Left forelimb (tissue), 1 donor: ENCODE results near the gene PPP2R2C.

Experiments used
- DNase-seq: peaks from one replicate; pipeline ENCODE4 v3.0.0-alpha.2; 2018; ENCODE audit warnings: low spot score

PPP2R2C gene

DNA sequence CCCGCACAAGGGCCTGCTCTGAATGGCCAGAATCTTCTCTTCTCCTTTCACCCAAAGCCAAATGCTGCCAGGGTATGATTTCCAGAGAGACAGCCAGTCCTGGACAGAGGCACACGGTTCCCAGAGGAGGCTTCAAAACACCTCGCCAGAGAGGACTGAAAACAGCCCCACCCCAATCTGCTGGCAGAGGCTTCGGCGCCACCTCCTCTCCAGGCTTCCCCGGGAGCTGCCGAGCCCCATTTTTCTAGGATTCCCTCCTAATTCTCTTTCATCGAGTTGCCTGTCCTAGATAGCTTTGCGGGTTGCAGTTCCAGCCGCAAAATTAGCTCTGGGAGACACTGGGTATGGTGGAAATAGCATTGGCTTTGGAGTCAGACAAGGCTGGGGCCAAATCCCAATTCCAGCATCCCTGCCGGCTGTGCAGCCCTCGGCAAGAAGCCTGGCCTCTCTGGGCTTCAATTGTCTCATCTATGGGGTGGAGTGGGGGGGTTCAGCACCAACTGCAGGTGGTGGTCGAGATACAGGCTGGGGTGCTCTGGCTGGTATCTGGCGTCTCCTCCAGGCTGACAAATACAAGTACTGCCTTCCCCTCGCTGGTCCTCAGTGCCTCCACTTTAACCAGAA lies 22.6 kb downstream of the PPP2R2C start:
- DNase-seq = no peak

DNA sequence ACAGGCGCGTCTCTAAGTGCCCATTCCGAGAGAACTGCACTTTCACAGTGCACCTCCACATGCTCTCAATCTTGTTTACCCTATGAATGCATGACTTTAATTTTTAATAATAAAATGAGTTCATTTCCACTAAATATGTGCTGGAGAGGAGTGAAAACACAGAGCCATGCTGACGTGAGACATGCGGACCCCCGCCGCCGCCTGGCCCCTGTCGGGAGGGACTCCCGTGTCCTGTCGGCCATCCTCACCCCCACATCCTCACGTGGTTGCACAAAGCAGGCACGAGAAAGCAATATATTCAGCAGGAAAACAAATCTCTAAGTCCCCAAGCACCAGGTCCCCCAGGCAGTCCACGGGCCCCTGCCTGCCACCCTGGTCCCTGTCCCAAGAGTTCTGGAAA lies 23.1 kb downstream of the PPP2R2C start:
- no peak for DNase-seq

DNA sequence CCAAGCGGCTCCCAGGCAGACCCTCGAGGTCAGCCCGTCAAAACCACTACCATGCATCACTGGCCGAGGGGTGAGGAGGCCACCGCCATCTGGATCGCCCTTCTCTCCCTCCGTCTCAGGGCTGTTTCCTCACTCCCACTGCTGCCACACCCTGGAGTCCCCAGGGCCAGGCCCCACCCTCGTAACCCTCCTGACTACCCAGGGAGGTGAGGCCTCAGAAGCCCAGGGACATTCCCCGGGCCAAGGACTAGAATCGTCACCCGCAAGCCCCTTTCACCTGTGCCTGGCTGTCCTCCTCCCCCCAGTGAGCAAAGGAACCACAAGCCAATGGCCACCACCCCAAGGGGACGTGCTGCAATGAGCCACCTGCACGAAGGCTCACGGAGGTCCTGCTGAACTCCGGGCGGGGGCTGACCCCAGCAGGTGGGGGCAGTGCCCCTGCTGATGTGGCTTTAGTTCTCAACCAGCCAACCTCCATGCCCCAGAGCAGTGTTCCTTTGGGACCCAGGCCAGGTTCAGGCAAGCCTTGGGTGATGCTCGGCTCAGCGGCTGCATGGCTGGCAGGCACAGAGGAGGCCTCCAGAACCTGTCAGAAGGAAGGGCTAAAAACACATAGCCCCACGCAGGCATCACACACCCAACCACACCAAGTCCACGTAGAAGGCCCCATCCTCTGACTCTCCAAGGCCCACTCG lies 23.8 kb downstream of the PPP2R2C start:
- DNase-seq = no peak

DNA sequence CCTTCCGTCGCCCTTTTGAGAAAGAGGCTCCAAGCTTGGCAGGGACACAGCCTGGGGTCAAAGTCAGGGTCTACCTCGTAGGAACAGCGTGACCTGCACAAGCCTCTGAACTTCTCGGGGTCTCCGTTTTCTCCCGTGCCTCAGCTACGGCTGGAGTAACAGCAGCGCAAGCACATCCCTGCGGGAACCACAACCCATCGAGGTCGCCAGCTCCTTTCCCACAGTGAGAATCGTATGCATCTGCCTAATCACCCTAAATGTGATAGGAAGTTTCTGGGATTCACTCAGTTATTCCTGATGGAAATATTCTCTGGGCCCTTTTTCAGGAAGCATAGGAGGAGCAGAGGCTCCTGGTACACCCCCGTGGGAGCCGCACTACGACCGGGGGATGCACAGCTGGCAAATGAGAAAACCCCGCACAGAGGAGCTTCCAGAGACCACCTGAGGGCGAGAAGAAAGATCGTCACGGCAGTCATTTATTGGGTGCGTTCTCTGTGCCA lies 24.7 kb downstream of the PPP2R2C start:
- DNase-seq = no peak

DNA sequence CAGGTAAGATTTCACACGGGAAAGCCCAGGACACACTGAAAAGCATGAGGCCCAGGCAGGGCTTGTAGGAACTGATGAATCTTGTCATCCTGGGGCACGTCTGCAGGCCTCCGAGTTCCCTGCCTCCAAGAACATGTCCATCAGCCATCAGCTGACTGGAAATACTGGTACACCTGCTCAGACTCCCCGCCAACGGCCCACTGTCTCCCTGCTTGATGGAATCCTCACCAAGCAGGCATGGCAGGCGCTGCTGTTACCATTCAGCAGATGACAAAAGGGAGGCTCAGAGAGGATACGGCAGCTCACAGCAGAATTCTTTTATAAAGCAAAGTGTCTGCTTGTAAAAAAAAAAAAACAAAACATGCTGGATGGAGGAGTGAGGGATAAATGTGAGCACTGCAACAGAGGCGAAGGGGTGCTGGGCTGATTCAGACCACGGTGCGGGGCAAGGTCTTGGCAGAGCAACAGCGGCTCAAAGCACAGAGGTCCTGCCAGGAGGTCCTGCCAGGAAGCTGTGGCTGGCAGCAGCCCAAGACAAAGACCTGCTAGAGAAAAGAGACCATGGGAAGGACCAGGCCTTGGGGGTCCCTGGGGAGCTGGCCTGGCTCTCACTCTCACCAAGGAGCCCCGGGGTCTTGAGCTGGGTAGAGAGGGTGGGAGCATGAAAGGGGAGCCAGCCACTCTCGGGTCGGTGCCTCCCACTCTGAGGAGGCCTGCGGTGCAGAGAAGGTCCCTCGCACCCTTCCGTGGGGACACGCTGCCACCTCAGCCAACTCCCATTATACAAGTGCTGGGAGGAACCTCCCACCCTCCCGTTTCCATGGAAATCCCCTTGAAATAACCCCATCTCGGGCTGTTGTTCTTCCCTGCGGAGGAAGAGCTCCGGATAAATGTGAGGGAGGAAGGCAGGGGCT lies 25.6 kb downstream of the PPP2R2C start:
- no peak for DNase-seq

DNA sequence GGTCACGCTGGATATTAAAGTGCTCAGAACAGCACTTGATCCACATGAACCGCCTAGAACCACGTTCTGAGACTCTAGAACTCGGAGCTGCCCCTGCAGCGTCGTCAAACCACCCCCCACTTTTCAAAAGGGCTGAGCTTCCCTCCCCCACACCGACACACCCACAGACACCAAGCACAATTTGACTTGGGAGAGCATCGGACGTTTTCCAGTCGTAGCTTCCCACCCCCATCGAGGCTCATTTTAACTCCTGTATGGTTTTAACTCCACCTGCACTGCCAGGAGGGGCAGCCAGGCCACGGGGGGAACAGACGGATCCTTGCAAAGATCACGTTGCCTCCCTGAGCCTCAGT lies 26.3 kb downstream of the PPP2R2C start:
- DNase-seq = no peak

DNA sequence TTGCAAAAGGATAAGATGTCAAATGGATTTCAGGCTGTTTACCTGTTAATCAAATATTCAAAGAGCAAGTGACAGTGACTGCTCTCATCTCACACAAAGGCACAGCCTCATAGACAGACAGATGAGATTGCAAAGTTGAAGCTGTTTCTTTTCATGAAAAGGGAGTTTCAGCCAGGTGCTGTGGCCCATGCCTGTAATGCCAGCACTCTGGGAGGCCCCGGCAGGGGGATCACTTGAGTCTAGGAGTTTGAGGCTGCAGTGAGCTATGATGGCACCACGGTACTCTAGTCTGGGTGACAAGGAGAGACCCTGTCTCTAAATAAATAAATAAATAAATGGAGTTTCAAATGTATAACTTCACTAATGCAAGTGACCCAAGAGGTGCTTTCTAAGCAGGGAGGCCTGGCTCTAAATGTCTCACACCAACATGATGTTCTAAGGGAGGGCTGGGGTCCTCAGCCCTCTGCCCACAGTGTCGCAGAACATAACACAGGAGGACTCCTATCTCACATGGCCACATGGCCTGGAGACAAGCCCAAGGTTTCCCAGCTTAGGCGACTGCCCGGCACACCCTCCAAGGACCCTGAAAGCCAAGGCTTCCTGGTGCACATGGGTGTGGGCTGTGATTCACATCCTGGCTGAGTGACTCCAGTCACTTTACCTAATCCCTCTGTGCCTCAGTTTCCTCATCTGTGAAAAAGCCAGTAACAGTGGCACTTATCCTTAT lies 26.8 kb downstream of the PPP2R2C start:
- DNase-seq = no peak

DNA sequence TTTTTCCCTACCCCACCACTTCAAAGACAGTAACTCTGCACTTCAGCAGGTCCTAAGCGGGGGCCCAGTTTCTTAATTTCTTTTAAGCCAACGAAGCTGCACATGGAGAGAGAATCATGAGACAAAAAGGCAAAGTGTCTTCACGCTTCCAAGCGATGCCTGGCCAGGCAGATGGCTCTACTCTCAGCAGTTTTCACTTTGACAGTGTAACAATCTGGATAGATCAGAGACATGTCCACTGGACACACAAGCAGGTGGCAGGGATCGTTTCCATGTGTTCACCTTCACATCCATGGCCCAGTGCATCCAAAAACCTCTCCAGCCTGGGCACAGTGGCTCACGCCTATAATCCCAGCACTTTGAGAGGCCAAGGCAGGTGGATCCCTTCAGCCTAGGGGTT lies 27.8 kb downstream of the PPP2R2C start:
- no peak for DNase-seq

DNA sequence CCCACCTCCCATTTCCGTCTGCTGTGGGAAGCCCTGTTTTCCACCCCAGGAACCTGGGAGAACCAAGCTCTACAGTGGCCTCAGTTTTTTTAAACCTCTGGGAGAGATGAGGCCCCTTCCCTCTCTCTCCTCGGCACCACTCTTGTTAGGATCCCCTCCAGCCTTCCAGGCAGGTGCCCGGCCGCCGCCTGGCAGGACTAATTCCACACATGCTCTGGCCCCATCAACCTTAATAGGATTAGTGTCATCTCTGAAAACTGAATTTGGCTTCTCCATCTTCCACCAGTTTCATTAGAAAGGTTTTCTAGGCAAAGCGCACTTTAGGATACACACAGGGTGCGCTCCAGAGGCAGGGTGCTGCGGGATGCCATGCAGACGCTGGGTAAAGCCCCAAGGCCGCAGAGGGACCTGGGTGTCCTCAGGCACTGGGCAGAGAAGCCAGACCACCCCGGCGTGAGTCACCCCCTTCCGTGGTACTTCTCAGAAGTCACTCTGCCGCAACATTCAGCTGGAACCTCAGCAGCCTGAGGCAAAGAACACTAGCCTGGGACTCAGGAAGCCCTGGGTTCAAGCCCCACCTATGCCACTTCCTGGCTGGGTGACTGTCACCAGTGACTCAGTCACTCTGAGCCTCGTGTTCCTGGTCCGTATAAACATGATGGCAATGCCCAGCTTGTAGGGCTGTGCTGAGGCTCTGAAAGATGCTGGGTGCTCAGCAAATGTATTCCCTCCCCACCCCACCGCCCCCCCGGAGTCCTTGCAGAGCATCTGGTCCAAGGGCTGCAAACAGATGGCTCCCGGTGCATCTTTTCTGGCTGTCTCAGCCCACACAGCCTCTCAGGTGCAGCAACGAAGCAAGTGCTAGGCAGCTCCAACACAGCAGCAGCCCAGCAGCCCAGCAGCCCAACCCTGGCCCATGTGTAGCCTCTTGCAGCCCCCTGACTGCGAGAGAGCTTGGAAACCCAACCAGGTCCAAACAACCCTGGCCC lies 29.1 kb downstream of the PPP2R2C start:
- no peak for DNase-seq

DNA sequence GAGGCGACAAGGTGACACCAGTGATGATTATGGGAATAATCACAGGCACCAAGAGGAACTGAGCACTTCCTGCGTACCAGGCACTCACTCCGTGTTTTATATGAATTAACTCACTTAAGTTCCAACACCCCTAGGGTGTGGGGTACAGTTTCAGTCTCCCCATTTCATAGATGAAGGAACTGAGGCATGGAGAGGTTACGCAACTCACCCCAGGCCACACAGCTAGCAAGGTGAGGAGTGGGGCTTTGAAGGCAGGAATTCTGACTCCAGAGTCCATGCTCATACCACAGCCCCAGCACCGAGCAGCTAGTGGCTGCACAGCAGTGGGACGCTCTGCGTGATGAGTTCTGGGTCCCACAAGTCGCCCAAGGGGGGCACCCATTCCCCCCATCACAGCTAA lies 29.9 kb downstream of the PPP2R2C start:
- DNase-seq = no peak

DNA sequence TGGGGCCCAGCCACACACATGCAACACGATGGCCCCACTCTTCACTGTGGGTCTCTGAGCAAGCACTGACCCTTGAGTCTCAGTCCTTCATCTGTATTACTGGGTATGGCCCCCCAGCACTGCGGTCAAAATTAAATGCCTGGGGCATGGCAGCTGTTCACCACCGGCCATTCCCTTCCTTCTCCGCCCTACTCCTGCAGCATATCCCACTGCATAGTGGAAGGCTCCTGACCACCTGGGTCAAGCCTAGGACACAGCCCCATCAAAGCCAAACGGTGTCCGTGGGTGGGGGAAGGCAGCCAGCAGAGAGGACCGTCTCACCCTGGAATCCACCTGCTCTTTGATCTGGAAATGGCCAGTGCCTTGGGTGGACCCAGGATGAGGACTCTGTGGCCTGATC lies 30.7 kb downstream of the PPP2R2C start:
- no peak for DNase-seq

DNA sequence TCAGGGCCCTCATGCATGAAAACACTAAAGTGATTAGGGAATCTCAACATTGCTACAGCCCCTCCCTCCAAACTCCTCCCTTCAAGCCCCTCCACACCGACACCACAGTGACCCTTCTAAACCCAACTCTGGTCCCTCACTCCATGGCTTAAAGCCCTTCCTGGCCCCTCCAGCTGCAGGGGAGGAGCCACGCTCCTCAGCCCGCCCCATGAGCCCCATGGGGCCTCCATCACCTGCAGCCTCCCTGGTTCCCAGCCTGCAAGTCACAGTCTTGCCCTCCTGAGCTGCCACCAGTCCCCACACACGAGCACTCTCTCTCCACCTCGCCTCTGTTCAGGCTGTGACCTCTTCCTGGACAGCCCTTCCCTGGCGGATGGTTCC lies 31.2 kb downstream of the PPP2R2C start:
- DNase-seq = no peak

DNA sequence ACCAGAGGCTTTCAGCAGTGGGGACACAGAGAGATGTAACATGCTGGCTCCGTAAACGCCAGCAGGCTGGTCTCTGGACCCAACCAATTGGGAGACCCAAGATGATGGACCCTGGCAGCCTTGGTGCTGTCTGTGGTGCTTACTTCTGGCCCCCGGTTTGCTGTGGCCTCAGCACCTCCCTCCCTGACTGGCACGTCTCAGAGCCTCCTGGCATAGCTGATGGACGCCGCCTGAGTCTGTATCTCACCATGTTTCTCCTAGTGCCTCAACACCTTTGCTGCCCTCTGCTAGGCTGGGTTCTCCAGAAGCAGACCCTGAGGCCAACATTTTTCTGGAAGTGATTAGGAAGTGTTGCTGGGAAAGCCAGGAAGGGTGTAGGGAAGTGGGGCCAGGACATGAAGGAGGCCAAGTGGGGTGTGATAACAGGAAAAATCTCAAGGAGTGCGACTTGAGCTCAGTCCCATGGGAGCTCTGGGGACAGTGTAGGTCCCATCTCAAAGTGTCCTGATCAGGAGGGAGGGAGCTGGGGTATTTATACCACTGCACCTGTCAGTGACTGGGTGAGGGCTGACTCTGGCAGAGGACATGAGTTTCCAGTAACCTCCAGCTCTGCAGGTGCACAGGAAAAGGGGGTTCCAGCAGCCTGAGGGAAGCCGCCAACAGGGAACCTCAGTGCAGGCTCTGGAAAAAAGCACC lies 31.8 kb downstream of the PPP2R2C start:
- DNase-seq = no peak

DNA sequence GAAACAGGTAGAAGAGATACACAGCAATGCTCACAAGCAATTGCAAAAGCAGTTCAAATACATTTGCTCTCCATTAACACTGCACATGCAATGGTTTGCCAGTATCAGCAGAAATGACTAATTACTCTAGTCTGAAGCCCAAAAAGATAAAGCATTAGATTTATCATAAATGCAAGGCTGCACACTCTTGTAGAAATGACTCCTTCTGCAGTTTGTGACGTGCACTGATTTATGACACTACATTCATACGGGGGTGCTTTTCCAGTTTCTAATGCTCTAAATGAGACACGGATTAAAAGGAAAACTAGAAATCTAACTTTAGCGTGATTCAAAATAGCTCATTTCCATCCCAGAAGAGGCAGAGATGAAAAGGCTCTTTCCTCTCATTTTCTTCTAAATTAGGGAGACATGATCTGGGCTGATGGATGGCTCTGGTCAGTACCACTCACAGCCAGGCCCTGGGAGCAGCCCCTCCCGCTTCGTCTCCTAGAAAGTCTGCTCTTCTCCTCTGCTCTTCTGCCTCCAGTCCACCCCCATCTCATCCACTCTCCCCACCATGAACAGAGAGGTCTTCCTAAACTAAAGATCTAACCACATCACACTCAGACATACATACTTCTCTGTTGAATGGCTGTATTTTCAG lies 33.2 kb downstream of the PPP2R2C start:
- no peak for DNase-seq

DNA sequence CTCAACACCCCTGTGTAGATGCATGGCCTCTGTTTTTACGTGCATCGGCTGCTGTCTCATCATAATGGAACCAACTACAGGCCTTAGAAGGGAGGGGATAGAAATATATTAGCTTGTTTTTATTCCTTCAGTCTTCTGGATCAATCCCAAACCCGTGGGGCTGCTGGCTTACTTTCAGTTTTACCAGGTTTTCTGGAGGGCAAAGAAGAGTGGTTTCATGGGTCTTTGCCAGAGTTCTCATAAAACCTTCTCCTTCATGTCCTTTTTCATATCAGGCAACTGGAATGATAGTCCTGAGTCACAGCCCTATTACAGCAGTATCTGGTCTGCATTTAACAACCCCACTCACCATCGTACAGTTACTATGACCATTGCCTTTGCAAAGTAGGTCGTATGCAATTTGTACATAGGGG lies 34.6 kb downstream of the PPP2R2C start:
- DNase-seq = no peak

DNA sequence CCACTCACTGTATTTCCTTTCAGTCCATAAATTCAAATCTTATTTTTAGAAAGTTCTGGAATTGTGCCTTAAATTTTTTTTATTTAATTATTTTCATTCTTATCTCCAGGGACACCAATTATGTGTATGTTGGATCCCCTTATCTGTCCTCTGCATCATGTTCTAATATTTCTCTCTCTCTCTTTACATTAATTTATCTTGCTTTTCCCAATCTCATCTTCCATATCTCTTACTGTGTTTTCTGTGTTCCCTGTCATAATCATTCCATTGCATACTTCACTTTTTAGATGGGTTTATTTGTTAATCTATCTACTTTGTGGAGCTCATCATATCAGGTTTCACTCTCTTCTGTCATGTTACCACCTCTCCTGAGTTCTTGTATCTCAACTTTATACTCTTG lies 37.4 kb downstream of the PPP2R2C start:
- DNase-seq = no peak

DNA sequence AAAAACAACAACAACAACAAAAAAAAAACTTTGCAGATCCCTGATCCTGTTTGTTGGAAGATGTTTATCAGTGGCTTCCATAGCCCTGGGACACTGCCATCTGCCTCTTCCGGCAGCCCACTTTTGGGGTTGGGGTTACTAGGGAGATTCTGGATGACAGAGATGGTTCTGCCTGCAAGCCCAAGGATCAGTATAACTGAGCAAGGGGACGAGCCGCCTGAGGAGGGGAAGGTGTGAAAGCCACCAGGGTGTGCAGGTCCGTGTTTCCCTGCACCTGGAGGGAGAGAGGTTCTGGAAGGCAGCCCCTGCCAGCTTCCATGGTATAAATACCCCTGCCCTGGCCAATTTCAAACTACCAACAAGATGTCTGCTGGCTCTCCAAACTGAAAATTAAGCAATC lies 41.5 kb downstream of the PPP2R2C start:
- DNase-seq = no peak

DNA sequence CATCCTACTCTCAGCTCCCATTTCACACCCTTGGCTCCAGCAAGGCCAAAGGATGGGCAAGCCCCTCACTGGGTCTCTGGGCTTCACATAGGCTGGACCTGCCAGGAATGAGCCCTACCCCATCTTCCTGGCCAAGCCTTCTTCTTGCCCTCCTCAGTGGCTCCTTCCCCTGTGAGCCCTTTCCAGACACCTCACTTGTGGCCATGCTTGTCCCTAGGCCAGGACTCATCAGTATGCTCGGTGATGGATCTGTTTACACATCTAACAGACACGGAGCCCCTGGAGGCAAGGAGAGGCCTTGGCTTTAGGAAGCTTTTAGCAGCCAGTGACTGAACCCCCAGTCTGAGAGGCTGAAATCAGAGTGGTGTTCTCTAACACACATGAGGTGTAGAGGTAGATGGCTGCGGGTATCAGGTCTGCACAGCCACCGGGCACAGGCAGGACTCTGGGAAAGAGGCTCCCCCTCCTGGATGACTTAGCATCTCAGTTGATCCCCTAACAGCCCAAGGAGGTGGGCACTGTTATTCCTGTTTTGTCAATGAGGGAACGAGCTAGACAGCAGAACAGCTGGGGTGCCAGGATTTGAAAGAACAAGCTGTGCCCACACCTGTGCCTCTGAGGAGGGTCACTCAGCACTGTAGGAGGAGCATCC lies 44.8 kb downstream of the PPP2R2C start:
- no peak for DNase-seq
